HG03039 (cell line): ENCODE results near the gene ATOH8.

ENCODE experiments used
- ATAC-seq: cut with Tn5 transposase; IDR thresholded peaks from one replicate; pipeline ENCODE4 v1.9.1; 2021; ENCODE audit warnings: mild to moderate bottlenecking, moderate library complexity; ENCODE audit not compliant: unreplicated experiment

The ATOH8 gene

DNA sequence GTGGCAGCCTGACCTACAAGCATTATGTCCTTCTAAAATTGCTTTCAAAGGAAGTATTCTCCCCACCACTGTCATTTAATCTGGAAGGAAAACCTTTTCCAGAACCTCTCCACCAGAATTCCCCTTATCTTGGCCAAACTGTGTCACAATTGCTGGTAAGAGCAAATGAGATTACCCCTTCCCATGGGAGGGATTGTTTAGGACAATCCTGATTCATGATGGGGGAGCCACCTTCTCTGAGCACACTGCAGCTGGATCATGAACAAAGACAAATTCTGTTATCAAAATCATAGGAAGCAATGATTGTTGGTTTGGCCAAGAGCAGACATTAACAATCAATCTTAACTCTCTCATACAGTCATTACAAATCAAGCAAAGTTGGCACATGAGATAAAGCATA, 18.1 kb upstream of the ATOH8 start:
- ATAC-seq: no peak

DNA sequence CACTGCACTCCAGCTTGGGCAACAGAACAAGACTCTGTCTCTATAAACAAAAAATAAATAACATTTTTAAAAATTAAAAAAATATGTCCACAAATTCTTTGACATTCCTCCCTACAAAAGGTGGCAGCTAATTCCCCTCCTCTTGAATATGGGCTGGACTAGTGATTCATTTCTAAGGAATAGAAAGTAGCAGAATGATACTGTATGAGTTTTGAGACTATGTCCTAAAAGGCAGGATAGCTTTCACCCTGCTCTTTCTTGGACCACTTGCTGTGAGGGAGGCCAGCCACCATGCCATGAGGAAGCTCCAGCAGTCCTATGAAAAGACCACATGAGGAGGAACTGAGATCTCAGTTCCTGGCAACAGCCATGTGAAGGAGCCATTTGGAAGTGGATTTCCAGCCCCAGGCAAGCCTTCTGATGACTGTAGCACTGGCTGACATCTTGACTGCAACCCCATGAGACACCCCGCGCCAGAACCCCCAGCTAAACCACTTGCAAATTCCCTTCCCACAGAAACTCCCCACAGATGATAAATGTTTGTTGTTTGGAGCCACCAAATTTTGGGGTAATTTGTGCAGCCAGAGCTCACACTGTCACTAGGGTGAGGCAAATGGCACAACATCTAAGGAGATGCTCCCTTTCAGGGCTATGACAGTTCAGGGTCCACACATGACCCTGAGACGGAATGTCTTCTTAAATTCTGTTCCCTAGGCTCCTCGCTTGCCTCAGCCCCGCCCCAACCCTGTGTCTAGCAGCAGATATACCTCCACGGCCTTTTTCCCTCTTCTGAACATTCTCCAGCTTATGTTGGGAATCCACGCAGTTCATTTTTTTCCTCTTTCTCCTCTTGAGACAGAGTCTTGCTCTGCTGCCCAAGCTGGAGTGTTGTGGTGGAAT, 17.1 kb upstream of the ATOH8 start:
- ATAC-seq: no peak

DNA sequence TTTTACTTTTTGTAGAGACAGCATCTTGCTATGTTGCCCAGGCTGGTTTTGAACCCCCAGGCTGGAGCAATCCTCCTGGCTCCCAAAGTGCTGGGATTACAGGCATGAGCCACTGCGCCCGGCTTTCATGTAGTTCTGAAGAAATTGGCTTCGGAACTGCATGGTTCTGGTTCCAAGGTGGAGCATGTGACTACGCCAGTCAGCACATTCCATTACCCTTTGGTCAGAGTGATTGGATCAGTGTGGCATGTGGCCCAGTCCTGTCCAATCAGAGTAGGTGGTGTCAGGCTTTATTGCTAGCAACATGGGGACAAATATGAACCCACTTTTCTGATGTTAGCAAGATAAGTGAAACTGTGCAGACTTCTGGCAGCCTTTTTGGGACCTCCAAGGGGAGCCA, 16.3 kb upstream of the ATOH8 start:
- ATAC-seq: no peak

DNA sequence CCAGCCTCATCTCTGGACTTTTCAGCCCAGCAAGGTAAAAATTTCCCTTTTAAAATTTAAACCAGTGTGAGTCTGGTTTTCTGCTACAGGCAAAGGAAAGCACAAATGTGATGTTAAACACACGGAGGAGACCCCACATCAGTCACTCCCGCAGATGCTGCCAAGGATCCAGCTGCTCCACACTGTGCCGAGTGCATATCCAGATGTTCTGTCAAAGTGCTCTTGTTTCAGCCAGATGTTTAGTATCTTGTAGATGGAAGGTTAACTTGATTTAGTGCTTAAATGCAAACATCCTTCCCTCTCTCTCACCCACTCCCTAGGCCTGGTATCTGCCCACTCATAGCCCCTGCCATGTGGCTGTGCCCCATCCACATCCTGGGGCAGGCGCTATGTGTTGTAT, 15.8 kb upstream of the ATOH8 start:
- ATAC-seq: no peak

DNA sequence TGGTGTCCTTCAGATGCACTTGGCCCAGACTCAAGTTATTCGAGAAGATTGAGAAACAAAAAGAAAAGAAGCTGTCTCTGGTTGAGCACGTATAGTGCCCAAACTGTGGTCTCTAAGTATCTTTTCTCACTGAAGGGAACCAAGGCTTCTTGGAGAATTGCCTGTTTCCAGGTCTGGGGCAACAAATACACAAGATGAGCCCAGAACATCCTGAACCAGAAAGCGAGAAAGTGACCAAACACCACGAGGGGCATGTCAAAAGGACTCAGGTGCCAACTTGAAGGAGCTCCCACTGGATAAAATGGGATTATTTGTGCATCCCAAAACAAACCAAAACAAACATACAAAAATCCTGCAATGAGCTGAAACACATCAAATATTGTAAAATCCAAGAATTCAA, 13.6 kb upstream of the ATOH8 start:
- no peak for ATAC-seq

DNA sequence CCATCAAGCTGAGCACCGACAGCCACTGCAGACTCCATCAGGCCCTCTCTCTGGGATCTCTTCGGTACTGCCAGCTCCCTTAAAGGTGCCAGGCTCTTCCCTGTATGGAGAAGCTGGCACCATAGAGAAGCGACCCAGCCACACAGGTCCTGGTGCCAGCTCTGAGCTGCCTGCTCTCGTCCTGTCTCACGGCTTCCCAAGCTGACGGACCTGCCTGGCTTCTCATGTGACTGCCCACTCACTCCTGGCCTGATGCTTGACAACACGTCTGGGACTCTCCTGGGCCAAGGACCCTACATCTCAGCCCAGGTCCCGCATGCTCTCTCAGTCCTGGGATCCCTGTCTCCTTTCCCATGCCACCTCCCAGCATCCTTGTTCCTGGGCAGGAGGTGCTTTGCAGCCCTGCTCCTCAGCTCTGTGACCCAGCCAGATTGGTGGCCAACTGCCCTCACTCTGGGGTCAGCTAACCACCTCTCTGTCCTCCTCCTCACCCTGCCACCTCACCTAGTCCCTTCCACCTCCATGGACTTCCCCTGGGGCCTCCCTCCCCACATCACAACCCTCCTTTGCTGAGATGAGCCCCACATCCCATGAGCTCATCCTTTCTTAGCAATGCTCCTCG, 12.5 kb upstream of the ATOH8 start:
- no peak for ATAC-seq

DNA sequence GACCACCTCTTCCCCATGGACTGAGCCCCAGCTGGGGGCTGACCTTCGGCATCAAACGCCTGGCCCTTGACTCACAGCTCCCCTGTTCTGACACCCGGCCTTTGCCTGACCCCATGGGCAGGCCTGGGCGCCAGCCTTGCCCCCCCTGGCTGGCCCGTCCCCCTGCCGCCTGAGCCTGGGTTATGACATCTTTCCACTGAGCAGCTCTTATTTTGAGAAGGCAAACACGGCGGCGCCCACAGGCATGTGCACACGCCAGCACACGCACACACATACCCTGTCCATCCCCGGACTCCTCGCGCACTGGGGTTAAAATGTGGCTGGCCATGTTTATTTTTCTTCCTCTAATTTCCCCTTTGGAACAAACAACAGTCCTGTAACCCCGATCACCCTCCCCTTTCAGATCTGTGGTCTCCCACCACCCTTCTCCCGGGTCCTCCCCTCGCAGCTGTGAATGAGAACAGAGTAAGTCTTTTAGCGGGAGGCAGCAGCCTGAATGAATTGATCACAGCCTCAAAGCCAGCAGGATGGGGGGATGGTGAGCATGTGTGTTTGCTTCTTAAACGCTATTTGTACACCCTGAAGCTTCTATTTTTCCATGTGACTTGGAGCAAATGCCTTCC, 11.8 kb upstream of the ATOH8 start:
- ATAC-seq: no peak

DNA sequence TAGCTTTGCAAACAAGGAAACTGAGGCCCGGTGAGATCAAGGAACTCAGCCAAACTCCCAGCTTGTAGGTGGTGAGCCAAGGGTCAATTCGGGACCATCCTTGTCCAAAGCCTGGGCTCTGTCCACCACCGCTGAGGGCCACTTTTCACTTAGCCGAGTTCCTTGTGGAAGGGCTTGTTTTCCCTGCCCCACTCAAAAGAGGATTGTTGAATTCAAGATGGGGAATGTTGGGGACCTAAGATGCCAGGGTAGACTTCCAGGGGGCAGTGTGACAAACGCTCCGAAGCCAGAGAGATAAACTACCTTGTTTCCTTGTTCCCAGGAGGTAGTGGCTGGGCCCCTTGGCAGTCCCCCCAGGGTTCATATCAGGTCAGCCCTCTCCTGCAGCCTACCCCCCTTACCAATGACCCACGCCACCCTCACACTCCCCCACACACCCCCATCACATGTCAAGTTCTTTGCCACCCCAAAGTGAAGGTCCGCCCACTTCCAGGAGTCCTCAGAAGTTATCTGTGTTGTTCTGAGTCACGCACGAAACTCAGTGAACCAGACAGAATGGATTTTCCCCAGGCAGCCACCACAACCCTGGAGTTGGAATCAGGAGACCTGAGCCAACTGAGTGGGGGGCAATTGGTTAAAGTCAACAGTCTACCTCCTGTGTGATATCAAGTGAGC, 10.3 kb upstream of the ATOH8 start:
- no peak for ATAC-seq

DNA sequence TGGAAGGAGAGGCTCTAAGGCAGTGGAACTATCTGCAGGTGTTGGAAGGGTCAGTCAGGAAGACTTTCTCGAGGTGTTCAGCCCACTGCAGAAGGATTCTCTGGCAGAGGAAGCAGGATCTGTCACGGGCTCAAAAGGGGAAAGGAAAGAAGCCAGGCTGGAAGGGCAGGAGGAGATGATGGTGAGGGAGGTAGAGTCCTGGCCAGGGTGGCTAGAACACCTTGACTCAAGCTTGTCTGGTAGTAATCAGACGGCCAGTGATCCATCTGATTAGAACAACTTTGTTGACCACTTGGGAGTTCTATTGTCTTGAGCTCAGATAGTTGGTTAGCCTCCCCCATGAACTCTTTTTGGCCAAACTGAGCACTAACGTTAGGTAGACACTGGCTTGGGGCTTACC, 9.7 kb upstream of the ATOH8 start:
- no peak for ATAC-seq

DNA sequence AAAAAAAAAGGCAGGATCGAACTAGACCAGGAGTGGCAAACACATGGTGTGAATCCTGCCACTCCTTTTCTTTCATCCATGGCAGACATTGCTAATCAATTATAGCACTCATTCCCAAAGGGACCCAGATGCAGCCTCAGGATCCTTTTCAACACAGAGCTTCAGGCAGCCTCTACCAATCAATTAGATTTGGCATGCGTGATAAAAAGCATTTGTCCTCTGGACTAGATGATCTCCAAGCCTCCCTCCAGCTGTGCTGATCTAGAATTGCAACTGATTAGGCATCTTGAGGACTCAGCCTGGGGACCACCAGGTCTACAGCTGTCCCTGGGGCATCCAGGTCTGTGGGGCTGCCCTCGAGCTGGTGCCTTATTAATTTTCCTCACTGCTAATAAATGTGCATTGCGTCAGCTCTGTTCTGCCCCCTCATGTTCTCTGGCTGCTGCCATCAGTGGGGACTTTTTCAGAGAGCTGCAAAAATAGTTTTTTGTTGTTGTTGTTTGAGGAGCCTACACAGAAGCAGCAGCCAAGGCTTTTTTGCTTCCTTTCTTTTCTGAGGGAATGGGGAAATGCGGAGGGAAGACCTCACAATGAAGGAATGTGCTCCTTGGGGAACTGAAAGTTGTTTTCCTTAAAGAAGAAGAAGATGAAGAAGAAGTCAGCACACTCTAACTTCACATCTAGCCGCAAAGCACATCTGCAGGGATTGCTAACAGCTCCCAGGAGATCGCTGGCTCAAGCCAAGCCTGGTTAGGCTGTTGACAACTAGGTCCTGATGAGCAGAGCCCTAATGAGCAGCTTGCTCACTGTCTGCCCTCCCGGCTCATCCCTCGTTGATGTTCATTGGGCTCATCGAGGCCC, 8.8 kb upstream of the ATOH8 start:
- no peak for ATAC-seq

DNA sequence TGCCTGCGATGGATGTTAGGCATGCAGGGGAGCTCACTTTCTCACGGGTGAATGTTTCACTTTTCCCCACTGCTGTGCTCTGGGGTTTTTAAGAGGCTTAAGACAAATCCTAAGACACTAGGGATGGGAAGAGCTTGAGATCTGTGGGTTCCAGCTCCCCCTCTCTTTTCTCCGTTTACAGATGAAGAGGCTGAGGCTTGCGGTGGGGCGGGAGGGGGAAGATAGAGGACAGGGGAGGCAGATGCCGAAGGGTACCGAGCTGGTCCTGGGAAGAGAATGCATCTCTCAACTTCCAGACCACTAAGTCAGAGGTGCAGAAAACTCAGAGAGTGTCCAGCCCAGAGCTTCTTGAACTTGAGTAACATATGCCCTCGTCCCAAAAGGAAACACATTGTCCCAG, 8.2 kb upstream of the ATOH8 start:
- no peak for ATAC-seq

DNA sequence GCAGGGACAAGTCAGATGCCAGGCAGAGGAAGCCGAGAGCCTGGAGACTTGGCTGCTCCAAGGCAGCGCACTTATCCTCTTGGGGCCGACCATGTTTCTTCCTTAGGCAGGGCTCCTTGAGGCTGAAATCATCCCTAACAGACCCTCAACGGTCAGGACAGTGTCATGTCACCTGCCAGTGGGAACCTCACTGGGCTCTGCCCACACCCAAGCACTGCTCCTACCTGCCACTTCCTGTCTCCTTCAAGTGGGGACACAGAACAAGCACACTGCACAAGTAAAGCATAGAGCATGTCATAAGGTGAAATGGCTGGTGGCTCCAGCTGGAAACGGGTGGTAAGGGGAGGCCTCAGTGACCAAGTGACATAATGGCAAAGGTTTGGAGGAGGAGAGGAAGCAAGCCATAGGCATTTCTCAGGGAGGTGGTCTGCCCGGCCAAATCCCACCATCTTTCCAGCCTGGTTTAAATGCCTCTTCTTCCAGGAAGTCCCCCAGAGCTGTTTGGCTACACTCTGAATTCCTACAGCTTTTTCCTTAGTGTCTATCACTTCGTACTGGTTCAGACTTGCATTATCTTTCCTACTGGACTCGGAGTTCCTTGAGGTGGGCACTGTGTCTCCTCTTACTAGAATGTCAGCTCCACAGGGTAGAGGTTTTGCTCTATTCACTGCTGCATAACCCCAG, 7.3 kb upstream of the ATOH8 start:
- ATAC-seq: no peak

DNA sequence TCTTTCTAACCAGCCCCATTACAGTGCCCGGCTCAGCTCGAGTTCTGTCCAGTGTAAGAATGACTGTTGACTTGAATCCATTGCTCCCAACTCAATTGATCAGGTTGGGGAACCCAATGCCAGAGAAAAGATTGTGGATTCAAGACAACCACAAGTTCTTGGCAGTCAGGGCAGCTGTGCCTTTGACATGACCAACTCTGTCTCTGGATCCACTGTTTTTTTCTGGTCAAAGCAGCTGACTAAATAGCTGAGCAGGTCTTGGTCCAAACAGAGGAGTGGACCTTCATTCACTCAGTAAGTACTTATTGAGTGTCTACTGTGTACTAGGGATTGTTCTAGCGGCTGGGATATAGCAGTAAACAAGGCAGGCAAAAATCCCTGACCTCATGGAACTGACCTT, 6.3 kb upstream of the ATOH8 start:
- no peak for ATAC-seq

DNA sequence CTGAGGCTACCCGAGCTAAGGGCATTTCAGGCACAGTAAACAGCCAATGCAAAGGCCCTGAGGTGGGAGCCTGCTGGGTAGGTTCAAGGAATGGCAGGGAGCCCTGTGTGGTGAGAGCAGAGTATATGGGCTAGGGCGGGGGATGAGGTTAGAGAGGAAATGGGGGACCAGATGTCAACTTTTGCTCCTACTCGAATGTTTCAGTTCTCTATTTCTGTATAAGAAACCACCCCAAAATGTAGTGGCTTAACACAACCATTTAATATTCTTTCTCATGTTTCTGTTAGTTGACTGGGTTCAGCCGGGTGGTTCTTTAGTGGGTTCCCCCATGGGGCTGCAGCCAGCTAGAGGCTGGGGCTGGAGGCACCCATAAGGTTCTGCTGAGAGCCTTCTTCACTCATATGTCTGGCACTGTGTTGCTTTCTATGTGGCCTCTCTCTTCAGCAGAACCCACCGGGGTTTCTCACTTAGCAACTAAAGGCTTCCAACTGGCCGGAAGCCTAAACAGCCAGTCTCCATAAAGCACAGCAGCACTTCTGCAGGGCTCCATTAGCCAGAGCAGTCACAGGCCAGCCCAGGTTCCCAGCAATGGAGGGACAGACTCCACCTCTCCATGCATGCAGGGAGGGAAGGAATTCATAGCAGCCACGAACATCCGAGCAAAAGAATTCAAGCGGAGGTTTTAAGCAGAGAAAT, 5.6 kb upstream of the ATOH8 start:
- ATAC-seq: no peak

DNA sequence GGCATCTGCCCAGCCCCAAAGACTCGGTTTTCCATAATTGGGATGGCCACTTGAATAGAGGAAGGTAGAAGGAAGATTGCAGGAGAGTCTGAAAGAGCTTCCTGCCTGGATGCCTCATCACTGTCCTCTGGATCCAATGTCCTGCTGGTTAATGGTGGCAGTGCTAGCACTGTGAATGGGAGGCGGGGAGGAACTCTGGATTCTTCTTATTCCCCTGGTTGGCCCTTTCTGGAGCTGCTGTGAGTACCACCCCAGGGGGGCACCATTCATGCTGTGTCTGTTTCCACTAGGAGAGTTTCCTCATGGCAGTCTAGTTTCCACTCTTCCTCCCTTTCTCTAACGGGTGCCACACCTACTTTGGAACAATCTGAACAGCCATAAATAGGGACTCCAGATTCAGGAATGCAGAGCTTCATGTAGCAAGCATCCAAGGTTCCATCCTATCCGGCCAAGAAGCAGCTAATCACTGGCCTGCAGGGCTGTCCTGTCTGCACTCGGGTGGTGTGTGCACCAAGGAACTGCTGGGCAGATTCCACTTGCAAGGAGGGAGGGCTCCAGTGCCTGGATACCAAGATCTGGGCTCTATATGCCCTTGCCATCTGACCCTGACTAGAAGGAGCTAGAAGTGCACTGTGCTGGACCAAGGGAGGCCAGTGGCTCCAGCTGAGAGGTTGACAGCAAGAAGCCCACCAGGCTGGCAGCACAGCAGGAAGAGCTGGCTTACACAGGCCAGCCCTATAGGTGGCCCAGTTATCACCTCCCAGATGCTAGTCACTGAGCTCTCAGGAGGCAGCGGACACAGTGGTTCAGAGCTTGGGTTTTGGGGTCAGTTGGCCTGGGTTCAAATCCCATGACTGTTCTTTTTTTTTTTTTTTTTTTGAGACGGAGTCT, 4.6 kb upstream of the ATOH8 start:
- ATAC-seq: no peak

DNA sequence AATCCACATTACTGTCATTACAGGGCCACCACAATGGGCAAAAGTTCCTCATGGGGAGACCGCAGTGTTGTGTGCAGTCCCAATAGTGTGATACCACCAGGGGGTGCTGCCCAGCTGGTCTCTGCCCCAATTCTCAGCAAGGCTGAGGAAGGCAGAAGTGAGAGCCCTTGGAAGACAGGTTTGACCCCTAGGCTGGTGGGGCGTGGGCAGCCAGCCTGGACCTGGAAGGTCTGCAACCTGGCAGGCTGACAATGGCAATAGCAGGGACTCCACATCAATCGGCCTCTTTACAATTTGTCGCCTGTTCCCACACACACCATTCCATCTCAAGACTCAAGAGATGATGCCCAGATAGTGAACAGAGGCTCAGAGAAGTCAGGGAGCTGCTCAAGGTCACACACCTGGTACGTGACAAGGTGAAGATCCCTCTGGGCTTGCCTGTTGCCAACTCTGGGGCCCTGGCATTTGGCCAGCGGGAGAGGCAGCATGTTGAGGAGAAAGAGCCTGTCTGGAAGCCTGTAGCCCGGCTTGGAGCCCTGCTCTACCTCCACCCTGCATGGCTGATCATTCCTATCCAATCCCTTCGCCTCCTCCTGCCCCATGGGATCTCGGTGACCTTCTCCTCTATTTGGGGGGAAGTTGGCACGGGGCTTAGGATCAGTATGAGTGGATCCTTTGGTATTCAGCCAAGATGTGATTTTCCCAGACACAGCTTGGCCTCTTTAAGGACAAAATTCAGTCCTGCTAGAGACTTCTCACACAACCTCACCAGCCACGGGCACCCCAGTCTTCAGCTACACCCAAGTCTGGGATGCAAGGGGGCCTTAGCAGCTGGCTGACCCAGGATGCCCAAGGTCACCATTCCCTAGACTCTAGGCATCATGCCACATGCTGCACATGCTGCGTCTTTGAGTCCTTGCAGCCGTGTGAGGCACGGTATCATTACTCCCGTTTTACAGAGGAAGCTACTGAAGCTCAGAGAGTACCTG, 2.9 kb upstream of the ATOH8 start:
- no peak for ATAC-seq

DNA sequence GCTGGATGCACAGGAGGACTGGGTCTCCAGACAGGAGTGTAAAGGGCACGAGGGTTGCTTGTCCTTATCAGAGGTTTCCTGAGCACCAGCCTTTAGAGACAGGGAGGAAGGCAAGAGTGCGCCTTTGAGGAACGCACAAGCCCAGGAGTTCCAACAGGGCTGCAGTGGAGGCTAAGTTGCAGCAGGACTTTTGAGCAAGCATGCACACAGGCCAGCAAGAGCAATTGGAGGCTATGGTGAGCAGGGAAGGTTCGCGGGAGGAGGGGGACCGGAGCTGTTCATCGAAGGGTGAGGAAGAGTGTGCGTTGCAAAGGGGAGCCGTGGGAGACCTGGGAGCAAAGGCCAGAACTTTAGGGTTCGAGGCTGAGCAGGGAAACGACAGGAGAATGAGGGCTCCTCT, 2.2 kb upstream of the ATOH8 start:
- no peak for ATAC-seq
